GM21723 (cell line): Measurements from ENCODE around the gene SLC2A9.

Source experiments
- ATAC-seq: cut with Tn5 transposase; IDR thresholded peaks from one replicate; pipeline ENCODE4 v1.9.1; 2021; ENCODE audit warnings: mild to moderate bottlenecking, moderate library complexity; ENCODE audit not compliant: unreplicated experiment

Gene SLC2A9

GRCh38 chr4:10022346-10023049, 1.2 kb upstream of the SLC2A9 start:
- ATAC-seq: no peak

- ATAC-seq: no peak
These were observed 341 bp upstream of the SLC2A9 start for GRCh38 chr4:10021653-10022023.

DNA sequence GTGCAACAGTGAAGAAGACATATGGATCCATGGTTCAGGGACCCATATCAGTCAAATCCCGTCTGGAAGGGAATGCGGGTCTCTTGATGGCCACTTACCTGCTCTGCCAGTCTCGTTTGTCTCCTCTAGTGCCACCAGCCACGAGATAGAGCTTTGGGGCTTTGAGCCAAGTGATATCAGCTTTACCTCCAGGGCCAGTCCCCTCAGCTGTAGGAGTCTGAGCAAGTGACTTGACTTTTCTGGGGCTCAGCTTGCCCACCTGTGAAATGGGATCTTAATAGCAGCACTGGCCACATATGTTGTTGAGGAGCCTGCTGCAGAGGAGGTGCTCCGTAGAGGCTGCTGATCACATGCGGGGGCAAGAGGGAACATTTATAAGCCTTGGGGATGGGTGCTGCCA, 1.2 kb downstream of the SLC2A9 start:
- ATAC-seq: no peak

GRCh38 chr4:10019521-10020051, 1.7 kb downstream of the SLC2A9 start:
- ATAC-seq: no peak

DNA sequence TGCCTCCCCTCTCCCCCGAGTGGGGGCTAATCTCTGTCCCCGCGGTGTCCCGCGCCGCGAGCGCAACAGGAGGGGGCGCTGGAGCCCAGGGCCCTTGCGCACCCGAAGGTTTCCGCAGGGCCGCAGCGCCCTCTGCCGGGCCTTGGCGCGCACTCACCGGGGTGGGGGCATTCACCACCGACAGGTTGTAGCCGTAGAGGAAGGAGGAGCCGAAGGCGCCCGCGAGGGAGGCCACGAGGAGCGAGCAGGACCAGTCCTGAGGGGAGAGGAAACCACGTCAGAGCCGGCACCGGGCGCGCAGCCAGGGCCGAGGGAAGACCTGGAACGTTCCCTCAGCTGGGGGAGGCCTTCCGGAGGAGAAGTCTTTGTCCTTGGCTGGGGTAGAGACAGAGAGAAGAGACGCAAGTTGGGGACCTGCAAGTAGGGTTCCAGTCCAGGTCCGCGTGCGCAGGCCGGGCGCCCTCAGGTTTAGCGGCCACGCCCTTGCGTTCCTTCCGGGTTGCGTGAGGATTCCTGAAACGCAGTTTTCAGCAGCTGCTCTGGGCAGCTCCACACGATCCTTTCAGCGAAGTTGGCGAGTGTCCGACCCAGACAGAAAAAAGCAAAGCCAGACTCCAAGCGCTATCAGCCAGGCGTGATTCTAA, 2.4 kb downstream of the SLC2A9 start:
- ATAC-seq: peak; percentile 98

DNA sequence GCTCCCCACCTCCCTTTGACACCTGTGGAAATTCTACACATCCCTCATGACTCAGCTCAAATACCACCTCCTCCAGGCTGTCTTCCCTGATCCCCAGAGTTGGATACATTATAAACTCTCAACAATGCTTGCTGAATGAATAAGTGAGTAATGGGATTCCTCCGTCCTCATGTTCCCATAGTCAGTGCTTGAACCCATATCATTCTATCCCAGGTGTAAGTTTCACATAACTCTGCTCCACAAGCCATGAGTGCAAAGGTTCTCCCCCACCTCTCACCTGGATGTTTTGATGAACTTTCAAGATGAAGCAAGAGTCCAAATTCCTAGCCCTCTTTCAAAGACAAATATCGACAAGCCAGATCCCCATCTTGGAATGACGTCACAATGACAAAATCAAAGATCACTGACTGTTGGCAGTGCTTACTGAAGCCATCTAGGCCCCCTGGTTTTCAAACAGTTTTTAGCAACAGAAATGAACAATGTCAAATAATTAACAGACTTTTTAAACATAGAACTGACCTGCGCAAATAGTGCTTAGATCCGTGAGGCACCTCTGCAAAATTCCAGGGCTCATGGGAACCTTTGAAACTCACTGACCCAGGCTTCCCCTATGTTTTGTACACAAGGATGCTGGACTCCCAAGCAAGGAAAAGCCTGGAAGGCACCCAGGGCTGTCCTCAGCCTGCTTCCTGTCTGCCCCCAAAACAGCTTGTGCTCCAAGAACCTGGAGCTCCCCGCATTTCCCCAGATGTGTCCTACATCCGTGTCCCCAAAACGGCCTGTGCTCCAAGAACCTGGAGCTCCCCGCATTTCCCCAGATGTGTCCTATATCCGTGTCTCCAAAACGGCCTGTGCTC, 4.0 kb downstream of the SLC2A9 start:
- ATAC-seq: no peak

DNA sequence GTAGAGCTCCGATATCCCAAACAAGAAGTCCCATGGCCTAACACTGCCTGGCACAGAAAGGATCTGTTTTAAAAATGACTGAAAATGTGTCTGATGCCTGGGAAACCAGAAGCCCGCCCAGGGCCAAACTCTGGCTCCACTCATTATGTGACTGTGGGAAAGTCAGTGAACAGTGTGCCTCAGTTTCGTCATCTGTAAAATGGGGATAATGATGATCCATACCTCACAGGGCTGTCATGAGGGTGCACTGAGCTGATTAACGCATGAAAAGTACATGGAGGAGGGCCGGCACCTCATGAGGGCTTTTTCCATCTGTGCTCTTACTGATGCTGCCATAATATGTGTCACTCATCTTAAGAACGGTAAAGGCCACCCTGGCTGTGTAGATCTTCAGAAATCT, 5.1 kb downstream of the SLC2A9 start:
- ATAC-seq: no peak

GRCh38 chr4:10015140-10015753, 6.0 kb downstream of the SLC2A9 start:
- ATAC-seq: peak; percentile 31

GRCh38 chr4:10013722-10014121, 7.6 kb downstream of the SLC2A9 start:
- ATAC-seq: no peak

DNA sequence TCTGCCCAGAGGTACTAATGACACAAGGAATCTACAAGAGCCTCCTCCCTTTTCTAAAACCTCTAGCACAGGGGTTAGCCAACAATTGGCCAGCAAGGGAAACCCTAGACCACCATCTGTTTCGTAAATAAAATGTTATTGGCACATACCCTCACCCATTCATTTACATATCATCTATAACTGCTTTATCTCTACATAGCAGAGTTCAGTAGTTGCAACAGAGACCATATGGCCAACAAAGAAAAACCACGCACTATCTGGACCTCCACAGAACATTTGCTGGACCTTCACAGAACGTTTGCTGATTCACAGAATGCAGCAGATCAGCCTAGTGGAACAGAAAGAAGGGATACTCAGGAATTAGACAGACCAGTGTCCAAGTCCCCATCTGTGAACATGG, 9.4 kb downstream of the SLC2A9 start:
- ATAC-seq: no peak

- ATAC-seq: no peak
These were observed 10.0 kb downstream of the SLC2A9 start for GRCh38 chr4:10011277-10011676.

DNA sequence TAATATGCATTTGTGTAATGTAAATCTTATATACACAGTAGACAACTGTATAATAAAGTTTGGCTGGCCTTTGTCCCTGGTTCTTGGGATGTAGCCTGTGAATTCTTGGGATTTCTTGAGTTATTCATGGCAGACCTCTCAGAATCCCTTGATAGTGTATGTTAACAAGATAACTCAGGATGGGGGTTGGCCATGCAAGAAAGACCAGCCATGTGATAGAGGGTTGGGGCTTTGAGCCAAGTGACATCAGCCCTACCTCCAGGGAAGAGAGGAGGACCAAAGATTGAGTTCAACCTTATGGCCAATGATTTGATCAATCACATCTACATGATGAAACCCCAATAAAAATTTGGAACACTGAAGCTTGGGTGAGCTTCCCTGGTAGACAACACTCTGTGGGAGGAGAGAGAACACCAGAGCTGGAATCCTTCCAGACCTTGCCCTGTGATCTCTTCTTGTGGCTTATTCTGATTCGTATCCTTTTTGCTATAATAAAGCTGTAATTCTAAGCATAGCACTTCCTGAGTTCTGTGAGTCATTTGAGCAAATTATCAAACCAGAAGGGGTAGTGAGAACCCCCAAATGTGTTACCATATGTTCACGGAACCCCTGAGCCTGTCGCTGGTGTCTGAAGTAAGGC, 11.3 kb downstream of the SLC2A9 start:
- no peak for ATAC-seq

- no peak for ATAC-seq
These were observed 12.7 kb downstream of the SLC2A9 start for GRCh38 chr4:10008609-10009005.

DNA sequence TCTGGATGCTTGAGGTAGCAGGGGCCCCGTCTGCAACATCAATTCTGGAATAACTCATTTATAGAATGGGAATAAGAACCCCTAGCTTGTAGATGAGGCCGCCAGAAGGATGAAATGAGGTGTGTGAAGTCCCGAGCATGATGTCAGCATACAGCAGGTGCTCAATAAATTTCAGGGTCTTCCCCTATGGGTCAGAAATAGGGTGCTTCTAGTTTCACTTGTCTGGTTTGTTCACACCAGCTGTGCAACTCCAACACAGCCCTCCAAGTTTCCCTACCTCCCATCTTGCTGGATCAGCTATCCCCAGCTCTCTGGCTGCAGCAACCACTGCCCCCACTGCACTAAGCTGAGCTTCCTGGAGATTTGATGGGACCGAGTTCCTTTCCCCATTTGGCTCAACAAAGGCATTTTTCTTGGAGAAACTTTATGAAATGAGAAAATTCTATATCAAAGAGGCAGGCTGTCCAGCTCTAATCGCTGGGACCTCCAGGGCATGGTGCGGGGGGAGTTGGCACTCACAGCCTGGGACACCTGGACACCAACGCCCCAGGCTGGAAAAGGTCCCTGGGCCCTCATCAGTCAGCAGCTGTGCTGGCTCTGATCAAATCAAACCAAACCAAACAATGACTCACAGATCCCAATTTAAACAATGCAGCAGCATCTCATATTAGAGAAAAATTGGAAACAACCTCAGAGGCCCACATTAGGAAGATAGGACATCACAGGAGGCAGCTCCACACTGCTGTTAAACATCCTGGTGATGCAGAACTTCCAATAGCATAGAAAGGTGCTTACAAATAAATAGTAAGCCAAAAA, 13.3 kb downstream of the SLC2A9 start:
- ATAC-seq: peak; percentile 45

GRCh38 chr4:10007436-10007740, 13.9 kb downstream of the SLC2A9 start:
- peak; percentile 58 for ATAC-seq

DNA sequence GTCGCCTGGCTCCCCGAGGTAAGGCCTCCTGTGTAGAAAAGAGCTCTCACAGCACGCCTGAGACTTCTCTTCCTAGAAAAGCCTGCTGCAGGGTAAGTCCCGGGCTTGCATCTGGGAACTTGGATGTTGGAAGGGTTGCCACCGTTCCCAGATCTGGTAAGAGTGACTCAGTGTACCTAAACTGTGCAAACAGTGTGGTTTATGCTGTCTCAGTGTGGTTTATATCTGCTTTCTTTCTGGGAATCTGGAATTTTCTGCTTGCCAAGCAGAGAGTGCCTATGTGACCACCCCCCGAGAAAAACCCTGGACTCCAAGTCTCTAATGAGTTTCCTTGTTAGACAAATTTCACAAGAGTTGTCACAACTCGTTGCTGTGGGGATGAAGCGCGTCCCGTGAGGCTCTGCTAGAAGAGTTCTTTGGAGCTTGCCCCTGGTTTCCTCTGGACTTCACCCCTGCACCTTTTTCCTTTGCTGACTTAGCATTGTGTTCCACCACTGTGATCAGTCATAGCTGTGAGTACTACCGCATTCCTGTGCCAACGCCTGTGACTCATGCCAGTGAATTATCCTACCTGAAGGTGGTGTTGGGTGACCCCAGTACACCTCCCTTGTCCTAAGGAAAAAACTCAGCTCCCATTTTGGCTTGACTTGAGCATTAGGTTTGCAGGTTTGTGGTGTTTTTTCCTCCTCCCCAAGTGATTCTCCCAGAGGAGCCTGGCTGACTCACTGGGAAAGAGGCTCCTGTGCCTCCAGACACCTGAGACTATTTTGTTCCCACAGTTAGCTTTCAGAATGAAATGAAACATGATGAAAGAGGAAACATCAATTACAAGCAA, 14.5 kb downstream of the SLC2A9 start:
- peak; percentile 18 for ATAC-seq

- peak; percentile 37 for ATAC-seq
These were observed 15.1 kb downstream of the SLC2A9 start for GRCh38 chr4:10006231-10006600.

GRCh38 chr4:10005632-10006031, 15.7 kb downstream of the SLC2A9 start:
- ATAC-seq: no peak

- ATAC-seq: no peak
These were observed 17.6 kb downstream of the SLC2A9 start for GRCh38 chr4:10003666-10004065.
